ENCODE measurements around the gene SCFD2.
A peak's percentile ranks its signal among the peaks of the same experiment; 100 is the strongest.

SCFD2 gene

DNA sequence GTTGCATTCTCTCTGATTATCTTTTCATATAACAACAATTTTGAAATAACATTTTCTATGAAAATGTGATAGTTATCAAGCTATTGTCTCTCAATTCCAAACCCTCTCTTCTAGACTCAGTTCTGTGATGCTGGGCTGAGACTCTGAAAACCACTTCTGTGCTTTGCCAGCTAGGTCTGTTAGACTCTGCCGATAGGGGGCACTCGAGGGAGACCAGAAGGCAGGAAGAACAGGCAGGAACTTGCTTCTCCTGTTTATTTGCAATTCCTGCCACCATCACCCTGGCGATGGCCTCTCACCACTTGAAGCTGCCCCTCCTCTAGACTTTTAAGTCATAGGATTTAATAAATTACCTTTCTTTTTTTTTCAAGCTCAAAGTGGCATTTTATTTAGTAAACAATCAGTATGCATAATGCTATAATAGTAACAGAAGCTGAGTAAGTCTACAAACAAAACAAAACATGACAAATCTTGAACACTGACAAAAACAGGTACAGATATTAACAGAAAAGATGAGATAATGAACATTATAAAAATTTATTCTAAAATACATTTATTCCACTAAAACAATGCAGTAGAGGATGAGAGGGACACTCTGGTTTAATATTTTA is 454.1 kb downstream of the SCFD2 start:
- DNase-seq, result peak; percentile 43

GRCh38 chr4:52910115-52910514 is 455.7 kb downstream of the SCFD2 start:
- no peak for DNase-seq

GRCh38 chr4:52907510-52907909 is 458.4 kb downstream of the SCFD2 start:
- DNase-seq, result no peak

DNA sequence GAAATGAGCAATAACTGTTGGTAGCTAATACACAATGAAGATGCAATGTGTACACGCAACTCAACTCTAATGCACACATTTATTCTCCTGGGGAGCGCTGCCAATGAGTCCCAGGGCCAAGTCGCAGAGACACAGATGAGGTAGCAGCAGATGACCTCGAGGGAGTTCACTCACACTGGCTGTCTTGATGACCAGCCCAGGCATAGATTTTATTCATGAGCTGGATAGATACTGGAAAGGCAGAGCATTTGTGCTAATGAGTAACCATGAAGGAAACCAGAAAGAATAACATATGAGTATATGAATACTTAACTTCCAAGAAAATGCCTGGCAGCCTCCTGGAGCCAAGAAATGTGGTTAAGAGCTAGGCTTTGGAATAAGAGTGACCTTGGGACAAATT is 461.4 kb downstream of the SCFD2 start:
- no peak for DNase-seq

DNA sequence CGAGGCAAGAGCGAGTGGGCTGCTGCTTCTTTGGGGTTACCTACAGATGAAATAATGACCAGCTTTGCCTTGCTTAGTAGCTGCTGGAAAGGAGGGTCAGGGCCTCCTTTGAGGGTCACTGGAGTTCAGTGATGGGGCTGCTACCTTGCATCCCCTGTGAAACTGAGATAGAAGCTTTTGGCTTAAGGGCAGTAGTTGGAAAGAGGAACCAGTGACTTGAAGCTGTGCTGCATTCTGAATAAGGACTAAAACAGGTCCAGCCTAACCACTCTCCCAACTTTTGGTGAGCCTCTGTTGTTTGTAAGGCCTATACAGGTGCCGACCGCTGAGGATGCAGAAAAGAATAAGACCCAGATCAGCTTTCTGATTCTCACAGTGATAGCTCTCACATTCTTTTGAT is 462.6 kb downstream of the SCFD2 start:
- DNase-seq, result no peak

DNA sequence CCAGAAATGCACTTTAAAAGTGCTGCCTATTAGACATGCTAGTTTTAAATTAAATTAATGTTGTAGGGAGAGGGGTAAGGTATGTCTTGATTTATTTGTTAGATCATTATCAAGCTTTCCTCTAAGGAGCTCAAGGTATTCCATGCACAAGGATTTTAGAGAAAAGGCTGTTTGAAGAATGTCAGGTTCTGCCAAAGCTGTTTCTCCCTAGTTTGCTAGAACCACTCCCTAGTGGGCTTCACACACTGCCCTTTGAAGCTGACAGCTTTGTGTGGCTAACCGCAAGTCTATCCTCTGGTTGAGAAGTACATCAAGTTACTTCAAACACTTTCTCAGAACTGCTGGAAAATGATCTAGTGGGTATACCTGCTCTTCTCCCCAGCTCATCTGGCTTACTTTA is 471.4 kb downstream of the SCFD2 start:
- DNase-seq, result no peak

GRCh38 chr4:52892880-52893279 is 473.0 kb downstream of the SCFD2 start:
- DNase-seq, result no peak

DNA sequence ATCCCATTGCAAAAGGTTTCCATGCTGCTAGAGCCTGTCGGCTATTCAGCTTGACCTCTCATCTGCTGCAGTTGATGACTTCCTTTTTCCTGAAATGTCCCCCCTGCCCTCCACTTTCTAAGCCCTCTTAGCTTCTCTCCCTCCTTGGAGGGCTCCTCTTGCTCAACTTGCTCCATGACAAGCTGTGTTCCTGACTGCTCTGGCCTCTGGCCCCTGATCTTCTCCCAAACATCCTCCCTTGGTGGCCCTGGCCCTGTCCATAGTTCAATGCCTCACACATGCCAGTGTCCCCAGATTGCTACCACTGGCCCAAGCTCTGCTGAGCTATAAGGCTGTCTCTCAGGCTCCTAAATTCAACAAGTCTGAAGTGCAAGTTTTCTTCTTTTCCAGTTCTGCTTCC is 474.1 kb downstream of the SCFD2 start:
- no peak for DNase-seq

DNA sequence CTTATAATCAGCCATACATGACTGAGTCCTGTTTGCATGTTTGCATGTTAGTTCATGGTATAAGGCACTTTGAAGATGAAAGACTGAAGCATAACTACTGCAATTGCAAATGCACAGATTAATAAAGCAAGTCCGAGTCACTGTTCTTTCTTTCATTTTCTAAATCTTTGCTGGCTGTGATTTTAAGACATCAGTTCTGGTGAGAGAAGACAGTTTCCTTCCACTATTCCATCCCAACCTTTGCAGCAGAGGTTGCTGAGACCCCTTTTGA is 475.4 kb downstream of the SCFD2 start:
- DNase-seq, result no peak

DNA sequence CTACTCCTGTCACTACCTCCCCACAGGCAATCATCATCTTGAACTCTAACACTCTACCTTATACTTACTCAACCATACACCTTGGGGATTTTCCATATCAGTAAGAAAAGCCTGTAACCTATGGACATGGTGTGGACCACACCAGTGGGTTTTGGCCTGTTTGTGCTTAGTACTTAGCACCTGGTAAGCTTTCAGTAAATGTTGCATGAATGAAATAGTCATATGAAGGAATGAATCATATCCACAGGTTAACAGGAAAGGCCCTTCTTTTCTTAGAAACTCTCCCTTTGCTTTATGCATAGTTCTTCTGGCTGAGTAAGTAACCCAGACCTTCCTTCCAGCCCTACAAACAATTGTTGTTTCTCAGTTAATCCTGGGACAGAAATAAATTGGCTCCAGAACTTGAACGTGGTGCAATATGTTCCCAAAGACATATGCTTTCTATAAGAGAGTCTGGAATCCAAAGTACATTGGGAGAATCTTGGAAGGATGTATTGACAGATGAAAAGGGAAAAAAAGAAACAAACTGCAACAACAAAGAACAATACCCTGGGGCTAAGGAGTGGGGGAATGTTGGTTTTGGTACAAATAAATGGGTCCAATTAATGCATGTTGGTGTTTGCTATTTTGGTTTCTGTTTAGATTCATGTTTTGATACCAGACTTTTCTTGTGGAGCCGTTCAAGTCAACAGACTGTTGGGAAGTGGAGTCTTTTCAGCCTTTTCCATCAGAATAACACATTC is 475.9 kb downstream of the SCFD2 start:
- DNase-seq, result no peak

- DNase-seq, result no peak
Measured at GRCh38 chr4:52889354-52889753, 476.5 kb downstream of the SCFD2 start.

- DNase-seq, result no peak
Measured at GRCh38 chr4:52884994-52885393, 480.9 kb downstream of the SCFD2 start.

- DNase-seq, result no peak
Measured at GRCh38 chr4:52883707-52884669, 481.9 kb downstream of the SCFD2 start.

DNA sequence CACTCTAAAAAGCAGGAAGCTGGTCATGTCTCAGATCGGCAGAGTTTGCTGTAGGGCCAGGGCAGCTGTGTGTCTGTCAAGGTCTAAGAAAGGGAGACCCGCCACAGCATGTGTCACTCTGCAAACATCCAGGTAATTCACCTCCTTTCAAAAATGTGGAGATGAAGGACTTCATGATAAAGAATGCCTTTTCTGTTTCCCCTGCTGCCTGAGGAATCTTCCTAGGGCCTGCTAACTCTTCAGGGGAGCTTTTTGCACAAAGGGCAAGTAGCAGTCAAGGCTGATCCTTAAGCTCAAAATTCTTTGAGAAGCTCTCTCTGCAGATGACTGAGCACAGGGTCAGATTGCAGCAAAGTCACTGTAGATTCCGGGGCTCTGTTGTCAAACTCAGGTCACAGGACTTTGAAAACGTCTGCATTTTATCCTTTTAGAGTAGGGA is 482.7 kb downstream of the SCFD2 start:
- no peak for DNase-seq

DNA sequence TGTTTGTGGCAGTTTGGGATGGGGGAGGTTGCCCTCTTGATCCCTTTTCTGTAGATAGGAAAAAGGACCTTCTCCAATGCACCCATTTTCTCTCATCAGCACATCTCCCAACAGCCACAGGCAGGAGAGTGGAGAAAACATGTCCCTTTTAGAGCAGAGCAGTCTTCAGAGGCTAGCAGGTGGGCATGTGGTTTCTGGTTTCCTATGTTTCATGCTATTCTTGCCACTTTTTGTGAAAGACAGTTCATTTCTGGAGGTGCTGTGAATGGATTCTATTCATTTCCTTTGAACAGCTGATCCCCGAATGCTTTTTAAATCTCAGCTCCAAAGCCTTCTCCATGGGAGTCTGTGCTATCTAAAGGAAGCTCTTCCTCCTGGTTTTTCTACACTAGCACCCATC is 484.9 kb downstream of the SCFD2 start:
- no peak for DNase-seq

GRCh38 chr4:52879471-52879870 is 486.4 kb downstream of the SCFD2 start:
- no peak for DNase-seq

GRCh38 chr4:52877694-52878093 is 488.2 kb downstream of the SCFD2 start:
- DNase-seq, result no peak

- no peak for DNase-seq
Measured at GRCh38 chr4:52877036-52877435, 488.8 kb downstream of the SCFD2 start.

DNA sequence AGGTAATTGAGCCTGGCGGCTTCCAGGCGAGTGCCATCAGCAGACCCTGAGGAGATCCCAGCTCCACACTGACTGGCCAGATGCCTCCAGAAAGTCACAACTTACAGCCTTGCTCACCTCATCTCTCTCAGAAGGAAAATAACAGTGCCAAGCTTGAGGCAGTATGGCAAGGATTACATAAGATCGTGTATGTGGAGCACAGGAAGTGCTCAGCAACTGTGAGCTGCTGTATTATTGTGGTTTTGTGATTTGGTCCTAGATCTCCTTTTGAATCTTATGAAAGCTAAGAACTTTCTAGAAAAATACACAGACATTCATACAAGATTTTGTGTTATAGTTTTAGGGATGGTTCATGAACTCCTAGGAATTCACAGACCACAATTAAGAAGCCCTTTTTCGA is 489.8 kb downstream of the SCFD2 start:
- no peak for DNase-seq

DNA sequence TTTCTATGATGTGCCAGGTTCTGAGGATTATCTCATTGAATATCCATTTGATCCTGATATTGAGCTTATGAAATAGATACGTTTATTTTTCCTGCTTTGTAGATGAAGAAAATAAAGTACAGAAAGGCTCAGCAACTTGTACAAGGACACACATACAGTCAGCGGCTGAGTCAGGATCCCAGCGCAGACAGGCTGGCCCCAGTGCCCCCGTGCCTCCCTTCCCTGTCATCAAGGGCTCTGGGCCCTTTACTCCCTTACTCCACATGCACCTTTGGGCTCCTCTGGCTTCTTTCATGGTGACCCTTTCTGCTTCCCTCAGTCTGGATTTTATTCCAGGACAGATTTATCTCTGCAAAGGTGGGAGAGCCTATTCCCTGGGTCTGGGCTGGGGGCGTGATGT is 490.9 kb downstream of the SCFD2 start:
- no peak for DNase-seq

DNA sequence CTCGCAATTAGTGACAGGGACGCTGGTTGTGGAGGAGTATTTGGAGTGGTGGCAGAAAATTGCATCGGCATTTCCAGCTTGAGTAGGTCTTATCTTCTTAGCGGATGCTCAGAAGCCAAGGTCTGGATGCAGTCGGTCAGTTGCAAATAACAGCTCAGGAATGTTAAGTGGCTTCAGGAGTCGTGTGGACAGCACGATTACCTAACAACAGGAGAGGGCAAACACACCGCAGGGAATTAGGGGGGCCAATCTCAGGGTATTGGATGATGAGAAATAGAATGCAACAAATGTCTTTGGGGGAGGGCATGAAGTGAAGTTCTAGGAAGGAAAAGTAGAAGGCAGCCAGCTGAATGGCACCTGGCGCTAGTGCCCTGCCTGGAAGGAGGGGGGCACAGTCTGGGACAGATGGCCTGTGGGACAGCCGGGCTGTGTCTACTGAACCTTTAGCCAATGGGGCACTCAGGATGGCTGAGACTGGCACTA is 492.0 kb downstream of the SCFD2 start:
- no peak for DNase-seq

DNA sequence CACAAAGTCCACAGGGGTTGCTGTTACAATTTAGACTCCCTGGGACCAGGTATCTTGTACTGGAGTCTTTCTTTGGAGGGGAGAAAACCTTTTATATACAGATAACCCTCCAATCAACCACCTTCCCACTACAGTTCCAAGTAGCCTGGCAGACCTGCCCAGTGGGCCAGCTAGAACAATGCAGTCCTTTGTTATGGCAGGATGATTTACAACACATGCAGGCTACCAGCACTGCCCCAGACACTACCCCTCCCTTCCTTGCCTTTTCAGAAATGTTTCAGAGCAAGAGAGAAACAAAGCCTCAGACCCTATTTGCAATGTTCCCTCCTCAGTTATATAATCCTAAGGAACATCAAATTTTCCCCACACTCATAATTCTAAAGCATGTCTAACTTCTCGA is 492.7 kb downstream of the SCFD2 start:
- DNase-seq, result no peak

- no peak for DNase-seq
Measured at GRCh38 chr4:52870225-52870624, 495.6 kb downstream of the SCFD2 start.

- no peak for DNase-seq
Measured at GRCh38 chr4:52869656-52870055, 496.2 kb downstream of the SCFD2 start.

Data from left hindlimb (tissue), 1 donor.